Left forelimb (tissue), 1 donor: ENCODE data around the gene SIL1.
"Not testable (repeated sequence)": the region's sequence is repeated elsewhere in the genome, so short reads cannot be mapped to it uniquely, and the experiment has no call there.

Experiments
- DNase-seq: peaks from one replicate; pipeline ENCODE4 v3.0.0-alpha.2; 2018; ENCODE audit warnings: low spot score

Gene SIL1

GRCh38 chr5:139174382-139174781, 23.8 kb downstream of the SIL1 start:
- not testable (repeated sequence) for DNase-seq

- no peak for DNase-seq
These were observed 26.3 kb downstream of the SIL1 start for GRCh38 chr5:139171779-139172404.

DNA sequence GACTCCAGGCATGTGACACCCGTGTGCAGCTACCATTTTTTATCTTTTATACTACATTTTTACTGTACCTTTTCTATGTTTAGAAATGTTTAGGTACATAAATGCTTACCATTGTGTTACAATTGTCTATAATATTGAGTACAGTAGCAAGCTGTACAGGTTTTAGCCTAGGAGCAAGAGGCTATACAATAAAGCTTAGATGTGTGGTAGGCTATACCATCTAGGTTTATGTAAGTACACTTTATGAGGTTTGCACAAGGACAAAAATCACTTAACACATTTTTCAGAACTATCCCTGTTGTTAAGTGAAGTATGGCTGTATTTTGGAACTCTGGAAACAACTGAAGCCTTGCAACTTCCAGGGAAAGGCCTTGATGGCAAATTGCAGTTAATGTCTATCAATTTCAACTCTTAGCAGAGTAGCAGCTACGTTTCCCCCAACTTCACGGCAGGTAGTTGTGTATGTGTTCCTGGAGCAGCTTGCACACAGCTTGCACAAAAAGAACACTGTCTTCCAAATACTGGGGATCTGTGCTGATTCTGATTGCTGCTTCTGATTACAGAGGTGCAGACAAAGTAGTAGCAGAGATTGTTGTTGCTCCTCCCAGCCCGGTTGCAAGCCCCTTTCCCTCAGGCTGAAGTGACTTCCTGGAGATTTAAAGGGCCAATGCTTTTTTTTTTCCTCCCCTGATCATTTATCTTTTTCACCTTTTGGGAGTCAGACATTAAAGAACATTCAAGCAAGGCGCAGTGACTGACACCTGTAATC, 30.0 kb downstream of the SIL1 start:
- DNase-seq: no peak

DNA sequence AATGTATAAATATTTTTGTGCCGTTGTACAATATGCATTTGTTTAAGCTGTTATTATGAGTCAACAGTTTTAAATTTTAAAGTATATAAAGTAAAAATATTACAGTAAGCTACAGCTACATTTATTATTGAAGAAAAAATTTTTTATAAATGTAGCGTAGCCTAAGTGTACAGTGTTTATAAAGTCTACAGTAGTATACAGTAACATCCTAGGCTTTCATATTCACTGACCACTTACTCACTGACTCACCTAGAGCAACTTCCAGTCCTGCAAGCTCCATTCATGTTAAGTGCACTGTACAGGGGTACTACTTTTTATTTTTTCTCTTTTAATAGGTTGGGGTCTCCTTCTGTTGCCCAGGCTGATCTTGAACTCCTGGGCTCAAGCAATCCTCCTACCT, 30.6 kb downstream of the SIL1 start:
- no peak for DNase-seq

DNA sequence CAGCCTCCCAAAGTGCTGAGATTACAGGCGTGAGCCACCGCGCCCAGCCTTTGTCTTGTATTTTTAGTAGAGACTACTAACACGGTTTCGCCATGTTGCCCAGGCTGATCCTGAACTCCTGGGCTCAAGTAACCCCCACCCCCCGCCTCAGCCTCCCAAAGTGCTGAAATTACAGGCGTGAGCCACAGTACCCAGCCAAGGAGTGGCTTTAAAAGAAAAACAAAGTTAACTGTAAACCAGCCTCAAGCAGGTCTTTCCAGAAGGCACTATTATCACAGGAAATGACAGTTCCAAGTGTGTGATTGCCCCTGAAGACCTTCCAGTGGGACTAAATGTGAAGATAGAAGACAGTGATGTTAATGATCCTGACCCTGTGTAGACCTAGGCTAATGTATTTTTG, 31.1 kb downstream of the SIL1 start:
- no peak for DNase-seq

DNA sequence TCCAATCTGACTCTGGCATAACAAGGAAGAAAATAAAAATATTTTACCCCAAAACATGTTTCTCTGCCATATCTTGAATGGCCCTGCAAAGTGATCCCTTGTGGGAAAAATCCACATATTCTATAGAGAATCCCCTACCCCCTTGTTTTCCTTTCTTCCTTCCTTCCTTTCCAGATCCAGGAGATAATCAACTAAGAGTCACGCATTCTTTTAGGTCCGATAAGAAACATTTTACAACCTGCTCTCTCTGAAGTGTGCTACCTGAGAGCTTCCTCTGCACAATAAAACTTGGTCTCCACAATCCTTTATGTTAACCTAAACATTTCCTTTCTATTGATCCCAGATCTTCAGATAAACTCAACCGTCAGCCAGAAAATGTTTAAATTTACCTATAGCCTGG, 33.3 kb downstream of the SIL1 start:
- not testable (repeated sequence) for DNase-seq

DNA sequence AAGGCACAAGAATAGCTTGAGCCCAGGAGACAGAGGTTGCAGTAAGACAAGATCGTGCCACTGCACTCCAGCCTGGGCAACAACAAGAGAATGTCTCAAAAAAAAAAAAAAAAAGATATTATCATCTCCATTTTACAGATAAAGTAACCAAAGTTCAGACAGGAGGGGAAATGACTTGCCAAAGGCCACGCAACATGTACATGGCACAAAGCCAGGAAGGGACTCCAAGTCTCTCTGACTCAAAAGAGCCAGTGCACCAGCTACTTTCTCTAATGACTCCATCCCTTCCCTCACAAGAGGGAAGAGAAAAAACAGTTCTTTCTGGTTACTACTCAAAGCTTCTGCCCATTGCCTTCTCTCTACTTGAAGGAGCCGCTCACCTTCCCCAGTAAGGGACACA, 34.1 kb downstream of the SIL1 start:
- DNase-seq: no peak

GRCh38 chr5:139162448-139162847, 35.7 kb downstream of the SIL1 start:
- DNase-seq: no peak

DNA sequence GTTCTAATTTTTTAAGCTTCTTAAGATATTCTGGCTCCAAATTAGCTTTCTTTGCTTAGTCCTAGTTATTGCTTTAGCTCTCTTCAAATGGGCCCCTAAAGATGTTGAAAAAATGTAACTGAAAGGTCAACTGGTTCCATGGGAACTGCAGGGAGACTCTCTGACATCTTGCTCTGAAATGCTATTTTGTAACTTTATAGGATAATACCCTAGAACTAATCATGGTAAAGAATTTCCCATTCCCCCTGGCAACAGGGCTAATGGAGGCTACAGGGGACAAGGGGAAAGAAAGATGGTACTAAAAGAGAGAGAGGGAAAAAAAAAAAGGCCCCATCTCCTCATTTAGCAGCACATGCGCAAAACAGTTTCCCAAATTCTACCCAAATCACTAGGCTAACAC, 39.4 kb downstream of the SIL1 start:
- no peak for DNase-seq

DNA sequence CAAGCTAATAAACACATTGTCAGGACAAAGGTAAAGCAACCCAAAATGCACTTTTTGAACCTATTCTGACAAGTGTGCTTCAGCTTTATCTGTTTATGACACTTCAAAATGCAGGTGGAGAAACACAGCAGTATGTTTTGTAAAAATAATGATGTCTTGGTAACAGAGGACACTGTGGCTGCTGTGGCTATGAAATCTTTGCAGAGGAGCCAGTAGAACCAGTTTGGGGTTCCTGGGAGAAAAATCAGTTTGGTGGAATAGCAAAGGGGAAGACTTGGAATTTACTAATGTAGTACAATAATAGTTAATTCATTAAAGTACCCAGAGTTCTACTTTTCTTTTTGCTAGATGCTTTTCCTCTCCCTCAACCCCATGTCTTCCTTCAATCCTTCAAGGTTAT, 40.6 kb downstream of the SIL1 start:
- no peak for DNase-seq

DNA sequence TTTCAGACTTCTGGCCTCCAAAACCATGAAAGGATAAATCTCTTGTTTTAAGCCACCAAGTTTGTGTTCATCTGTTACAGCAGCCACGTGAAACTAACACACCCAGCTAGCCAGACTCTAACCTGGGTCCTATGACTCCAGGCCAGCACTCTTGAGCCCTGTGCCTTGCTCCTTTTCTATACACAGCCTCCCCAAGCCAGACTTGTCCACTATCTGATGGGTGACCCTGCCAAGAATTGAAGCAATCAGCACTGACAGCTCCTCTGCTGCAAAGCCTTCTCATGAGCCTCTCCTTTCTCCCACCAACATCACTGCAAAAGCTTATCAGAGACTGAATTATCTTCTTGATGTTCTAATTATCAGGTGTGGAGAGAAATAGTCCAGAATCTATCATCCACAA, 41.4 kb downstream of the SIL1 start:
- no peak for DNase-seq

DNA sequence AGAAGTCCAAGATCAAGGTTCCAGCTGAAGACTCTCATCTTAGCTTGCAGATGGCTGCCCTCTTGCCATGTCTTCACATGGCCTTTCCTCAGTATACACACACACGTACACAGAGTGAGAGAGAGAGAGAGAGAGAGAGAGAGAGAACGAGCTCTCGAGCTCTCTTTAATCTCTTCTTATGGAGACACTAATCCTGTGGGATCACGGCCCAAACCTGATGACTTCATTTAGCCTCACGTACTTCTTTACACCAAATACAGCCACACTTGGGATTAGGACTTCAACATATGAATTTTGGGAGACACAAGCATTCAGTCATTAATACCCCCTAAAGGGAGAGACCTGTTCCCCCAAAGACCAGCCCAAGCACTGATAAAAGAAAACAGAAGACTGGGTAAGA, 42.8 kb downstream of the SIL1 start:
- DNase-seq: no peak

DNA sequence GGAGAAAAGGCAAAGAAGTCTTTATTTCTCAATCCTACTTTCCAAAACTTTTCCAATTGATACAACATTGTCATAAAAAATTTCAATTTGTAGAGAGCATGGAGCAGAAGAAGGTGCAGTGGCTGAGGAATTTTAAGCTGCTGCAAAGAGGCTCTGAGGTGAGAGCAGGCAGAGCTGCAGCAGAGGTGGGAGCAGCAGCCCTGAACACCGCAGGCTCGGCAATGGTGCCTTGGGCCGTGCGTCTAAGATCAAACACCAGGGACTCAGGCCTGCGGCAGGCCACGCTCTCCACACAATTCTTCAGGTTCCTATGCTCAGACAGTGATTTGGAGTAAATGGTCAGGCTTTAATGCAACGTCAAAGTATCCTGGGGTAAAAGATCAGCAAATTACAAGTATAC, 46.3 kb downstream of the SIL1 start:
- no peak for DNase-seq

GRCh38 chr5:139150367-139150999, 47.7 kb downstream of the SIL1 start:
- no peak for DNase-seq

- DNase-seq: no peak
These were observed 48.5 kb downstream of the SIL1 start for GRCh38 chr5:139149477-139150199.

GRCh38 chr5:139148986-139149385, 49.2 kb downstream of the SIL1 start:
- DNase-seq: no peak

DNA sequence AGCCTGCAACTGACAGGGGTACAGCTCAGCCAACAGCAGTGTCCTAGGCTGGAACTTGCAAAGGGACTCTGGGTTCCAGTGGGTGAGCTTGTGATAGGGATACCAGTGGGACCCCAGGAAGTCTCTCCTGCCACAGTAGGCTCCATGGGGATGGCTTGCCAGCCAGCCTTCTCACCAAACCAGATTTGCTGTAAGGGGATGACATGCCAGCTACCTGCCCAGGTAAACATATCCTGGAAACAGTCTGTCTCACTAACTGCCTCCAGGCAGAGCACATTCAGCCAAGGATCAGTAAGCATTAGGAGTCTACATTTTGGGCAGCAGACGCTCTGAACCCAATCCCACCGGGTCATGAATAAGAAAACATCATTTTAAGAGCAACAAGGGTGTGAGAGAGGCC, 49.9 kb downstream of the SIL1 start:
- DNase-seq: no peak

GRCh38 chr5:139147483-139148087, 50.6 kb downstream of the SIL1 start:
- no peak for DNase-seq

- no peak for DNase-seq
These were observed 51.2 kb downstream of the SIL1 start for GRCh38 chr5:139146809-139147482.

DNA sequence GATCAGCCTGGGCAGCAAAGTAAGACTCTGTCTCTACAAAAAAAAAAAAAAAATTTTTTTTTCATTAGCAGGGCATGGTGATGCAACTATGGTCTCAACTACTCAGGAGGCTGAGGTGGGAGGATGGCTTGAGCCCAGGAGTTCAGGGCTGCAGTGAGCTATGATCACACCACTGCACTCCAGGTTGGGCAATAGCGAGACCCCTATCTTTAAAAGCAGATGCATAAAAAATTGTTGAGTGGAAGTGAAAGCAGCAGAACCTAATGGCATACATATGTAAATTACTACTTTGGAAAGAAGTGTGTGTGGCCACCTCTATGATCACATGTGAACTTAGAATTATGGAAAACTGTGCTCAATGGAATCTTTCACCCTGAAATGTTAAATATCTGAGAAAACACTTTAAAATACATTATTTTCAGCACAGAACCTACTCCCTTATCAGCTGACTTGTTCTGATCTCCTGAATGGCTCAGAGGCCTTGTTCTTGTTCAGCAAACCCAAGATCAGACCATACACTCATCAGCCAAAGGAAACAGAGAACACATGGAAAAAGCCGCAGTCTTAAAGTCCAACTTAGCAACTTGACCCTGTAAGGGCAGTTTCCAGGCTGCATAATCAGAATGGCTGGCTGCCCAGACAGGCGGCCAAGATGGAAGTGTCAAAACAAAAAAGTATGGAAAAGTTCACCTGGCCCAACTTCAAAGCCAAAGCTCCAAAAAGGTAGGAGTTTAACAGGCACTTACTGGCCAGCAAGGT, 56.5 kb downstream of the SIL1 start:
- DNase-seq: no peak

DNA sequence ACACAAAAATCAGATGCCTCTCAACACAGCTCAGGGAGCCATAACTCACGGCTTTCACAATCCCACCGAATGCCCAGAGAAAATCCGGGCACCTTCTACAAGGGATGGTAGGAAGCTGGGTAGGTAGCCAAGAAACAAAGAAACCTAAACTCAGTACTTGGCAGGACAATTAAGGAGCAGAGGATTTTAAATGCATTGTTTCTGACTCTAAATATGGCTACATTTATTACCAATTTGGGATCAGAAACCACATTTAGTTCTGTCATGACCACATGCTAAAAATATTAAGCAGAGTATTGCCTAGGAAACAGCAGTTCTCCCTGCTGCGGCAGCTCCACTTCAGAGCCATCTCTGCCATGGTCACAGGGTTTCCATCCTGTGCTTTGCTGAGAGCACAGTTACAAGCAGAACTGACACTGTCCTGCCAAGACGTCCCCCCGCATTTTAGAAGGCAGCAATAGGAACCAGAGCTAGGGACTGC, 57.5 kb downstream of the SIL1 start:
- no peak for DNase-seq
